ENCODE data around the gene MYD88. TPM values are rescaled to one million over a fixed set of nuclear protein-coding genes. Genes with fewer than 3 reads are reported as not detected.
A peak's percentile ranks its signal among the peaks of the same experiment; 100 is the strongest.

Gene MYD88
- total and polyA plus RNA-seq, 9 of the 15 experiments (the other 6 are each of a cell fraction or from before 2014, with no cell fraction given): 3.2 to 47.3 (median 27.6) TPM

GRCh38 chr3:38116471-38117162 is 21.8 kb upstream of the MYD88 start (continued):
- peak; percentile 54 for TF ChIP-seq POLR2G (IDR thresholded peaks at IDR 0.05; ENCODE audit: low read depth, low read length)
- 0 out of 6 replicates have a peak, but pooled peaks of 1 of the 3 experiments have one; percentile 11 for TF ChIP-seq CTCF (IDR thresholded peaks at IDR 0.05 in 2 of 3, conservative IDR thresholded peaks at IDR 0.05 in 1 of 3; ENCODE audit: insufficient read depth in 2 of 3, low read depth in 1 of 3, low read length in 3 of 3)
- TF ChIP-seq NFATC3 (IDR thresholded peaks at IDR 0.05): no peak
- TF ChIP-seq E2F3 (CRISPR knock-in tag; IDR thresholded peaks at IDR 0.05): no peak
- no peak for TF ChIP-seq ESRRA (IDR thresholded peaks at IDR 0.05; ENCODE audit: borderline replicate concordance, low read depth)
- TF ChIP-seq ZNF133 (CRISPR knock-in tag; IDR thresholded peaks at IDR 0.05): no peak
- TF ChIP-seq ZNF212 (CRISPR knock-in tag; IDR thresholded peaks at IDR 0.05): no peak
- 0 out of 2 replicates have a peak, but pooled peaks have one; percentile 20 for TF ChIP-seq SUPT5H (IDR thresholded peaks at IDR 0.05)
